Heart left ventricle (tissue), 16 donors: Measurements from ENCODE around the gene KIF26B. TPM values are rescaled to one million over a fixed set of nuclear protein-coding genes. Genes with fewer than 3 reads are reported as not detected.

Source experiments
- ATAC-seq, 4 donors: fragments of 200-7000 bp; cut with Tn5 transposase; one replicate each; pipeline ENCODE4 v1.9.1; 2020 to 2022; ENCODE audit warnings: moderate library complexity in 4 of 4, mild to moderate bottlenecking in 3 of 4, moderate number of reproducible peaks in 1 of 4
- DNase-seq, 5 donors: peaks; one replicate each; pipeline ENCODE4 v3.0.0-alpha.2; 2020
- H3K27ac ChIP-seq, 12 donors: fragments of 200-600 bp; sonication (generic) in 4 of 12; one replicate each; pipeline versions ENCODE4 v1.5.0 to v1.8.0; 2016 to 2022; ENCODE audit warnings: mild to moderate bottlenecking in 2 of 12
- H3K27me3 ChIP-seq, 9 donors: fragments of 200-600 bp; sonication (generic) in 2 of 9; one replicate each; pipeline versions ENCODE4 v1.5.1 to v1.8.0; 2016 to 2022; ENCODE audit warnings: mild to moderate bottlenecking in 3 of 9
- H3K36me3 ChIP-seq, 9 donors: fragments of 200-600 bp; sonication (generic) in 2 of 9; one replicate each; pipeline versions ENCODE4 v1.5.0 to v1.8.0; 2018 to 2022; ENCODE audit warnings: mild to moderate bottlenecking in 2 of 9
- H3K4me1 ChIP-seq, 12 donors: fragments of 200-600 bp; sonication (generic) in 4 of 12; one replicate each; pipeline versions ENCODE4 v1.5.0 to v1.8.0; 2016 to 2022; ENCODE audit warnings: mild to moderate bottlenecking in 3 of 12
- H3K4me3 ChIP-seq, 12 donors: fragments of 200-600 bp; sonication (generic) in 4 of 12; one replicate each; pipeline versions ENCODE4 v1.5.0 to v1.8.0; 2017 to 2022; ENCODE audit warnings: mild to moderate bottlenecking in 9 of 12, moderate library complexity in 4 of 12
- H3K9me3 ChIP-seq, 12 donors: fragments of 200-600 bp; sonication (generic) in 4 of 12; one replicate each; pipeline versions ENCODE4 v1.5.0 to v1.8.0; 2016 to 2022; ENCODE audit warnings: mild to moderate bottlenecking in 1 of 12
- POLR2A ChIP-seq, 2 donors: fragments of 450-650 bp; IDR thresholded peaks; one replicate each; pipeline ENCODE4 v1.6.1; 2017; ENCODE audit warnings: antibody characterized with exemption in 2 of 2, mild to moderate bottlenecking in 2 of 2, moderate library complexity in 2 of 2
- WGBS, 4 donors: extraction: QIAGEN DNeasy Blood & Tissue Kit in 2 of 4; methylation state at CpG; one replicate each; pipeline versions ENCODE4 v1.1.5 to v1.1.7; 2013 to 2018; 5-methylcytosine and 5-hydroxymethylcytosine counted together
- intact Hi-C, 10 donors: fragments of 100-400 bp; cut with DNase I; formaldehyde crosslinking; loops; one replicate each; pipeline versions ENCODE4 v1.11.1 to v1.14.2; 2022
- polyA plus RNA-seq, 2 donors: library from polyadenylated mRNA; stranded (reverse); fragments of 200-250 nt; gene quantifications; one replicate each; pipeline ENCODE4 v1.2.3, GENCODE V29; 2013
- total RNA-seq, 9 donors: library from RNA; depleted of rRNA in 2 of 9; stranded (reverse); fragments of >200 nt in 2 of 9; fragmentation: NEBNext Ultra II Directional in 3 of 9; extraction: Animal tissue kit (Norgen Biotek cat#: 25700) in 3 of 9; gene quantifications; one replicate each; pipeline versions ENCODE4 v1.1.0 to v1.2.4, GENCODE V29; 2016 to 2023
- TF ChIP-seq, protein P1 (sequence below), 12 donors: fragments of 200-600 bp; sonication (generic) in 4 of 12; IDR thresholded peaks; one replicate each; pipeline versions ENCODE4 v1.5.0 to v1.8.0; 2018 to 2022; ENCODE audit warnings: antibody characterized with exemption in 12 of 12, mild to moderate bottlenecking in 5 of 12
- donor health status: ischemic (EF 13 %, LVEDD 7.1; RV severe dilation, severe dysfunction).
- donor health status: healthy with polysubstance abuse.
- donor health status: DM: no; HTN: yes; CAD: no.
- donor health status: DM: no; HTN: no; CAD: no.
- donor health status: ischemic (EF 25% LVEDD 6.9; RV normal size, moderate dysfunction).
- donor health status: ischemic (EF 25% LVEDD 5.7; RV mildly dilated, moderate dysfunction).
- donor health status: healthy.
- donor health status: DM: yes; HTN: yes; CAD: no.
- donor health status: ischemic (EF 35%, LVEDD 5.7; RV mildly dilated, moderate dysfunction).
- donor health status: nonischemic (EF 11% LVEDD 7.7; RV severe dilation, severe dysfunction).
- donor health status: DM: yes; HTN: yes; CAD: no.
- donor health status: PGD.
- donor health status: ischemic (EF 29% LVEDD 5.4; RV normal size, mild dysfunction).
- donor health status: nonischemic (EF 23%, LVEDD 6.1; RV moderate dilation, normal function).

The KIF26B gene
- total and polyA plus RNA-seq, 11 donors, result 1.2 to 7.0 (median 2.3) TPM

DNA sequence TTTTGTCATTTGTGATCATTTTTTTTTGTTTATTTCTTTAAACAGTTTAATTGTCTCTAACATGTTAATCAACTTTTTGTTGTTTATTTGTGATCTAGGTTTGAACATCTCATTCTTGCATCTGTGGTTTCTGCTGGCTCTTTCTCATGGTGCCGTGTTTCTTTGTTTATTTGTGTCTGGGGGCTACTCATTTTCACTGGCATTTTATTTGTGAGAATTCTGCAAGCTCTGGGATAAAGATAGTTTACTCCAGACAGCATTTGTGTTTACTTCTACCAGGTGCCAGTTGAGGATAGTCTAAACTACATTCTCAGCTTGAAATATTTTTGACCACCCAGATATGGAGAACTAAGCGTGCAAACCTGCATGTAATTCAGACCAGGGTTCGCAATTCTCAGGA, 508.6 kb downstream of the KIF26B start:
- DNase-seq, result no peak
- TF ChIP-seq, protein P1, sequence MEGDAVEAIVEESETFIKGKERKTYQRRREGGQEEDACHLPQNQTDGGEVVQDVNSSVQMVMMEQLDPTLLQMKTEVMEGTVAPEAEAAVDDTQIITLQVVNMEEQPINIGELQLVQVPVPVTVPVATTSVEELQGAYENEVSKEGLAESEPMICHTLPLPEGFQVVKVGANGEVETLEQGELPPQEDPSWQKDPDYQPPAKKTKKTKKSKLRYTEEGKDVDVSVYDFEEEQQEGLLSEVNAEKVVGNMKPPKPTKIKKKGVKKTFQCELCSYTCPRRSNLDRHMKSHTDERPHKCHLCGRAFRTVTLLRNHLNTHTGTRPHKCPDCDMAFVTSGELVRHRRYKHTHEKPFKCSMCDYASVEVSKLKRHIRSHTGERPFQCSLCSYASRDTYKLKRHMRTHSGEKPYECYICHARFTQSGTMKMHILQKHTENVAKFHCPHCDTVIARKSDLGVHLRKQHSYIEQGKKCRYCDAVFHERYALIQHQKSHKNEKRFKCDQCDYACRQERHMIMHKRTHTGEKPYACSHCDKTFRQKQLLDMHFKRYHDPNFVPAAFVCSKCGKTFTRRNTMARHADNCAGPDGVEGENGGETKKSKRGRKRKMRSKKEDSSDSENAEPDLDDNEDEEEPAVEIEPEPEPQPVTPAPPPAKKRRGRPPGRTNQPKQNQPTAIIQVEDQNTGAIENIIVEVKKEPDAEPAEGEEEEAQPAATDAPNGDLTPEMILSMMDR (IDR thresholded peaks at IDR 0.05), result no peak
- TF ChIP-seq POLR2A (IDR thresholded peaks at IDR 0.05), result no peak

GRCh38 chr1:245663841-245664240, 509.1 kb downstream of the KIF26B start:
- TF ChIP-seq POLR2A (IDR thresholded peaks at IDR 0.05), result no peak
- TF ChIP-seq, protein P1 (IDR thresholded peaks at IDR 0.05), result no peak
- Histone ChIP-seq H3K4me3 (no peak overlapping the region), H3K9me3 (no peaks in the 10 kb centered on the region), H3K36me3 (no peaks in the 10 kb centered on the region), H3K4me1 (no peaks in the 10 kb centered on the region), H3K27ac (no peak overlapping the region), H3K27me3 (no peaks in the 10 kb centered on the region)
- WGBS, 4 donors, result 89 to 98% (median 95%) methylated on average over 8 of the region's 8 CpGs
- DNase-seq (no peak), ATAC-seq (no peak)
- intact Hi-C loops, result no loop called here

More for the DNA sequence above, 508.6 kb downstream of the KIF26B start:
- Histone ChIP-seq H3K36me3 (no peaks in the 10 kb centered on the region), H3K4me1 (no peaks in the 10 kb centered on the region), H3K9me3 (no peaks in the 10 kb centered on the region), H3K4me3 (no peak overlapping the region), H3K27me3 (no peaks in the 10 kb centered on the region), H3K27ac (no peak overlapping the region)
- ATAC-seq, result no peak
- intact Hi-C loops, result no loop called here
- WGBS, 4 donors, result 93 to 97% (median 95%) methylated on average over 3 of the region's 3 CpGs

- ATAC-seq, result no peak
- intact Hi-C loops, result no loop called here
- TF ChIP-seq, protein P1 (IDR thresholded peaks at IDR 0.05), result no peak
- TF ChIP-seq POLR2A (IDR thresholded peaks at IDR 0.05), result no peak
- H3K27ac ChIP-seq, result no peak overlapping the region
- 89 to 95% (median 93%) methylated on average over 9 of the region's 9 CpGs for WGBS, 4 donors
- no peaks in the 10 kb centered on the region for H3K27me3 ChIP-seq
- H3K4me3 ChIP-seq, result no peak overlapping the region
- H3K36me3 ChIP-seq, result no peaks in the 10 kb centered on the region
- H3K4me1 ChIP-seq, result no peaks in the 10 kb centered on the region
- H3K9me3 ChIP-seq, result peaks cover 0 to 6% (median 0%) of the 10 kb centered on the region in 12 donors
- no peak for DNase-seq
Measured at GRCh38 chr1:245666412-245666811, 511.6 kb downstream of the KIF26B start.

- 94 to 97% (median 95%) methylated on average over 5 of the region's 5 CpGs for WGBS, 4 donors
- Histone ChIP-seq H3K36me3 (no peaks in the 10 kb centered on the region), H3K9me3 (peaks cover 0 to 6% (median 0%) of the 10 kb centered on the region in 12 donors), H3K27me3 (no peaks in the 10 kb centered on the region), H3K27ac (no peak overlapping the region), H3K4me3 (no peak overlapping the region), H3K4me1 (no peaks in the 10 kb centered on the region)
- TF ChIP-seq, protein P1 (IDR thresholded peaks at IDR 0.05), result no peak
- no peak for TF ChIP-seq POLR2A (IDR thresholded peaks at IDR 0.05)
- intact Hi-C loops, result no loop called here
- DNase-seq, result no peak
- no peak for ATAC-seq
Measured at GRCh38 chr1:245671349-245671748, 516.6 kb downstream of the KIF26B start.
